HK-2 (cell line): Measurements from ENCODE around the gene KRT80.
A peak's percentile ranks its signal among the peaks of the same experiment; 100 is the strongest.

Source experiments
- DNase-seq: peaks from one replicate; pipeline ENCODE4 v3.0.0-alpha.2; 2018; ENCODE audit not compliant: unreplicated experiment

The KRT80 gene

DNA sequence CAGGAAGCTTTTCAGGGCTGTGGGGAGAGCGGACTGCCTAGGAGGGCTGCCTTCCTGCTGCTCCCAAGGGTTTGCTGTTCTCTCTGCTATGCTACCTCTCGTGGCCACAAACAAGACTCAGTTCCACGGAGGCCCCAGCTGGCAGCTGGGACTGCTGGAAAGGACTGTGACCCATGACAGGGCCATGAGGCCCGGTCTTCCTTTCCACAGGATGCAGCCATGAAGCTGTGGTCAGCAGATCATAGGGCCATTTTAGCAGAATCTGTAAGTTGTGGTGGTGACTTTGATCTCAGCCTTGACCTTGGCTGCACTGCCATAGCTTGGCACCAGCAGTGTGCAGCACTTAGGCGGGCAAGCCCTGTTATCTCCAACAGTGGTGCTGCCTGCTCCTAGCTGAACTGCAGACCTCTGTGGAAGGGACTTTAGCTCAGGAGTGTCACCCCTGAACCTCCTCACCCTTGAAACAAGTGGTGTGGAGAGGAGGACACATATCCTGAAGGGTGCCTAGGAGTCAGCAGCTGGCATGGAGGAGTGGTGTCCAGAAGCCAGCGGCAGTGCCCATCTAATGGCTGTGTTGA is 12.3 kb downstream of the KRT80 start:
- DNase-seq = no peak

DNA sequence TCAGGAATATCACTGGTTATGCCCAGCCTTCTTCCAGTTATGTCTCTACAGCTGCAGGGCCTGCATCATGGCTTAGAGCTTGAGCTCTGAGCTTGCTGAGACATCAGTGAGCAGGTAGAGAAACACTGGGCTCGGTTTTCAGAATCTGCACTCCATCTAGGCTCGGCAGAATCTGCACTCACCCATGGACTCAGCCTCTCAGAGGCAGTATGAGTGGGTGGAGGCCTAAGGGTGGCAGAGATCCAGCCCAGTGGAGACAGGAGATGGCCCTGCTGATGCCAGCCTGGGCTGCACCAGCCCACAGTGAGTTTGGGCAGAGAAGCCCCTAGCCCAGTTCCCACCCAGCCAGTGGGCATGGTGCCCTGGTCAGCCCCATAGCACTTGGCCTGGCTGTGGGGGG is 12.8 kb downstream of the KRT80 start:
- DNase-seq = no peak

DNA sequence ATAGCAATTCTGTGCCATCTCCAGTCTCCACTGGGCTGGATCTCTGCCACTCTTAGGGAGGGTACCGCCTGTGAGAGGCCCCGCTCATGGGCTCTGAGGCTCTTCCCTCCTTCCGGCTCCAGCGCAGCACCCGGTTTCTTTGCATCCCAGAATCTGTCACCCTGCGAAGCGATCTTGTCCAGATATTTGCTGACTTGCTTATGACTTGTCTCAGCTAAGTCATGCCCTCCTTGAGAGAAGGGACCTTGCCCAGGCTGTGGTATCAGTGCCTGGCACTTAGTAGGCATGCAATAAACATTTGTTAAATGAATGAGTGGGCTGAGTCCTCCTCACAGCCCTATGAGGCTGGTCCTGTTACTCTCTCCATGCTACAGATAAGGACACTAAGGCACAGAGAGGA is 13.4 kb downstream of the KRT80 start:
- DNase-seq = no peak

DNA sequence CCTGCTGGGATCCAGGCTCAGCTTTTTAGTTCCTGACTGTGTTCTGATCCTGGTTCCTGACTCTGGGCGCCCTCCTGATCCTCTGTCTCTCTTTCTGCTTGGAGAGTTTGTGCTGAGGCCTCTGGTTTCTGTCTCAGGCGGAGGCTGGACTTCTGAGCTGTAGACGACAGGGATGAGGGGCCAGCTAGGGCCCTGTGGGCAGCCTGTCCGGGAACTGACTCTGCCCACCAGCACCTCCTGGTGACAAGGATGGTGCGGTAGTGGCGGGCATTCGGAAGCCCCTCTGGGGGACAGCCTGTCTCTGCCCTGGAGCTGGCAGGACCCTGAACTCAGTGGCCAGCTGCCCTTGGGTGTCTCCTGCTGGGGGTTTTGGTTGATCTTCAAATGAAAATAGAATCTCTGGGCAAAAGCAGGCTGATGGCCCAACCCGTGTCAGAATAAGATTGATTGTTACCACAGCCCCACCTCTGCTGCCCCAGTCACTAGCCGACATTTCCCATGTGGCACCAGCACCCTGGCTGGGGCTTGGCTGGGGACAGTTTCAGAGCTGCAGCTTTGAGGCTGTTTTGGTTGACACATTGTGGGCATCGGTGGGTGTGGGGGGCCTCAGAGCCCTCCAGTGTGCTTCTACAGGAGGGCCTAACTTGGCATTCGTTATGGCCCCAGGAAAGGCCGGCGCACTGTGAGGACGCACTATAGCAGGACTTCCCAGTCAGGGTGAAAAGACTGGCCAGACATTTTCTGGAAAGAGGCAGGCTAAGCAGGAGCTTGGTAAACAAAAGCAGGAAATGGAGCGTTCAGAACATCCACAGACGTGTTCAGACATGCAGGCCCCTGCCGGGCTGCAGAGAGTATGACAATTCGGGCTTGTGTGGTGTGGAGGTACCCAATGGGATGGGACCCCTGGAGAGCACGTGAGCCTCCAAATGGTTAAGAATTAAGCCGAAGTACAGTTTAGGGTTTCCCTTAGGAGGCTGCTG is 16.2 kb downstream of the KRT80 start:
- DNase-seq = no peak

DNA sequence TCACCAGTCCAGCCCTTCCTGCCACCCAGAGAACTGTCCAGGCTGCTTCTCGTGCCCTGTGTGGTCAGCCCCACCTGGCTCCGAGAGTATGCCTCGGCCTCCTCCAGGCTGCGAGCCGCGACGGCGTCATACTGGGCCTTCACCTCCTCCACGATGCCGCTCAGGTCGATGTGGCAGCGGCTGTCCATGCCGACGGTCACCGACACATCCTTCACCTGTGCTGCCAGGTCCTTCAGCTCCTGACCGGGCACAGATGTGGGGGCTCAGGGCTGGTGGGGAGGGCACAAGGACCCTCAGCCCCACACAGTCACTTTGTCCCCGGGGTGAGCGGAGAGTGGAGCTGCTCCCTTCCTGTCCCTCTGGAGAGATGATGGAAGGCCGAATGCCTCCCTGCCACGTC is 18.3 kb downstream of the KRT80 start:
- no peak for DNase-seq

DNA sequence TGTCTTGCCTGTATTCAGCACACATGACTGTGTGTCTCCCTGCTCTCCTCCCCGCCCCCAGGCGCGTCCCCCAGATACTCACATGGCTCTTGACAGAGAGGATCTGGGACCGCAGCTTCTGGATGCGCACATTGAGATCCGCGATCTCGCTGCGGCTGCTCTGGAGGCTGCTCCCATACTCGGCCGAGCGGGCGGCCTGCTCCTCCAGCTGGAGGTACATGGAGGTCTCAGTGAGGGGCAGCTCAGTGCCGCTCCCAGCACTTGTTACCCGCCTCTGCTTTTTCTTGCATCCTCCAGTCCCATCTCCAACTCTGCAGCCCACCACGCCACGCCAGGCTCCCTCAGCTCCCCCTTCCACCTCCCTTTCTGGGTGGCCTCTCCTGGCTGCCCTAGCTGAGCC is 18.9 kb downstream of the KRT80 start:
- DNase-seq = no peak

DNA sequence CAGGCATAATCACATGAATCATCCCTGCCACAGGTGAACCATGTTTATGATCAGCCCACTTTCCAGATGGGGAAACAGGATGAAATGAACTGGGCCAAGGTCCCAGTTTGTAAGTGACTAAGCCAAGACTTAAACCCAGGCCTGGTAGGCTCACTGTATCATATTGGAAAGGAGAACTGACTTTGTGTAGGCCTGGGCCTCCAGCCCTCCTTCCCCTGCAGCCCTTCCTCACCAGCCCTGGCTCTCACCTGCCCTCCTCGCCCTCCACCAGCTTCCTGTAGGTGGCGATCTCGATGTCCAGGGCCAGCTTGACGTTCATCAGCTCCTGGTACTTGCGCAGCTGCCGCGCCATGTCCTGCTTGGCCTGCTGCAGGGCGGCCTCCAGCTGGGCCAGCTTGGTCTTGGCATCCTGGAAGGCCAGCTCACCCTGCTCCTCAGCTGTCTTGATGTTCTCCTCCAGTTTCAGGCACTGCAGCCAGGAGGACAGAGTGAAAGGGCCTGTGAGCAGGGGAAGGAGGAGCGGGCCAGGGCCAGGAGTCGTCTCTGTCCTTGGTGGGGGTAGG is 19.8 kb downstream of the KRT80 start:
- DNase-seq = no peak

DNA sequence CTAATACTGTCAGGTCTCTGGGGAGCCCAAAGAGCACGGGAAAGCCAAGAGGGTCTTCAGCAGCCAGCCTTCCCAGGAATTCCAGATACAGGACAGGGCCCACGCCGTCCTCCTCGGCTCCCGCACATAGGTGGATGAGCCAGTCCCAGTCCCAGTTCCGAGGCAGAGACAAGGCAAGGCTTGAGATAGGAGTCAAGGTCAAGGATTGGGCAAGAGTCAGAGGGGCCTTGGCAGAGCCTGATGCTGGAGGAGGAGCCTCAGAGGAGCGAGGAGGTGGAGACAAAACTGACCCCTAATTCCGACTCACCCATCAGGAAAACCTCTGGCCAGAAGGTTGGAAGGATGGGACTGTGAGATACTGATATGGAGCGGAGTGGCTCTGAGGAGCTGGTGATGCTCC is 21.0 kb downstream of the KRT80 start:
- DNase-seq = no peak

DNA sequence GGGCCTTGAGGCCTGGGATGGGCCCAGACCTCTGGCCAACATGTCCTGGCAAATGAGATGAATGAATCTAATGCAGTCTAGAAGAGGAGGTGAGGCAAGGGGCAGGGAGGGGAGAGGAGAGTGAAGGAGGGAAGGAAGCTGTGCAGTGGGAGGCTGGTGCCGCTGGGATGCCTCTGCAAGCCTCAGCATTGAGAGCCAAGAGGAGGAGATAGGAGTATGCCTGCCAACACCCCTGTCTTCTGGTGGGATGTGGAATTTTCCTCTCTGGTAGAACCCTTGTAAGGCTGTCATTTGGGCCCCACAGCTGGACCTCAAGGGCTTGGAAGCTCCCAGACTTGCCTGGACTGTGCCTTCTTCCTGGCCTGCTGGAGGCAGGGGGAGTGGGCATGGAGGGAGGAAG is 21.9 kb downstream of the KRT80 start:
- DNase-seq = no peak

DNA sequence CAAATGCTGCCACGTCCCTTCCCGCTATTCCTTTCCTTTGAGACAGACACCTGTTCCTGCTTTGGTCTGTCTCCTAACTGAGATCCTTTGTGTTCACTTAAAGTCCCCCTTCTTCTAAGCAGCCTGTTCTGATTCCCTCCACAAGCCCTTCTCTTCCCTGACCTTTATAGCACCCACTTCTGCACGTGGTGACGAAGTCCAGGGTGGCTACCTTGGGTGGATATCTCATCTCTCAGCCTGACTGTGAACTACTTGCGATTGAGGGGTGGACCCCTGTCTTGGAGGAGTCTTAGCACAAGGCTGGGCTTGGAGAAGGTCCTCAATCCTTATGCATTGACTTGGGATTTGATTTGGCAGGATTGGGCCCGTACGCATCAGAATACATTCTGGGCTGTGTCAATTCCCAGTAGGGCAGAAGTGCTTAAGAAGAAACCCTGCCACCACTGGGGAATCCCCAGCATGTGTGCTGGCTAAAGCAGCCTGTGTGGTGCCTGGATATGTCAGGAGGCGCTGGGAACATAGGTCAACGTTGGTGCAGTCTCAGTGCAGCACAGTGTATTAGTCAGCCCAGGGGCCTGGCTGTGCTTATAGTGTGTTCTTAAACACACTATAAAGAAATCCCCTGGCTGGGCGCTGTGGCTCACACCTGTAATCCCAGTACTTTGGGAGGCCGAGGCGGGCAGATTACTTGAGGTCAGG is 23.6 kb downstream of the KRT80 start:
- peak; percentile 64 for DNase-seq

DNA sequence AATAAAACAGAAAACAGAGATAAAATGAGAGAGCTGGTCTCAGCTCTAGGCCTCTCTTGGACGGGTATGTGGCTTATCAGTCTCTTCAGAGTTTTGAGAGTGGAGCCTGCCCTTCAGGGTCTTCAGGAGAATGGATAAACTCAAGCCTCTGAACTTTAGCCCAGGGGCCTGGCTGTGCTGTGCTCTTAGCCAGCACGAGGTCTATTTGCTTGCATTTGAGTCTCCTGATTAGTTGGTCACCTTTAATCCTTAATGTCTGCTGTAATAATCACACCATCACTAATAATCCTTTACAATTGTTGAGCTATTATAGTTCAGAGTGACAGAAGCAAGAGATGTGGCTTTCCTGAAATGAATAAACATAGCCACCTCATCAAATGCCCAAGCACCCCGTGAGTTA is 24.3 kb downstream of the KRT80 start:
- no peak for DNase-seq

DNA sequence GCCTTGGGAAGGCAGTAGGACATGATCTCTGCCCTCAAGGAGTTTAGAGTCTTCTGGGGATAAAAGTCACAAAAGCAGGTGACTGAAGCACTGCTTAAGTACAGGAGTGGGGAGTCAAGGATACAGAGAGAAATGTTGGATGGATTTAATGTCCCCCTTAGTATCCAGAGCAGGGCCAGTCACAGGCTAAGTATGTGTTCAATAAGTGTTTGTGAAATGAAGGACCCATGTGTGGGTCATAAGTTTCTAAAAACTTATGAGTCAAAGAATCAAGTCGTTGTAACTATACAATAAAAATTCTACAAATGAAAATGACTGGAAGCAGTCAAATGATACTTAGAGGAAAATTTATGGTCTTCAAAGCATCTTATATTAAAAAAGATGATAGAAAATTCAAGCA is 25.1 kb downstream of the KRT80 start:
- DNase-seq = no peak

DNA sequence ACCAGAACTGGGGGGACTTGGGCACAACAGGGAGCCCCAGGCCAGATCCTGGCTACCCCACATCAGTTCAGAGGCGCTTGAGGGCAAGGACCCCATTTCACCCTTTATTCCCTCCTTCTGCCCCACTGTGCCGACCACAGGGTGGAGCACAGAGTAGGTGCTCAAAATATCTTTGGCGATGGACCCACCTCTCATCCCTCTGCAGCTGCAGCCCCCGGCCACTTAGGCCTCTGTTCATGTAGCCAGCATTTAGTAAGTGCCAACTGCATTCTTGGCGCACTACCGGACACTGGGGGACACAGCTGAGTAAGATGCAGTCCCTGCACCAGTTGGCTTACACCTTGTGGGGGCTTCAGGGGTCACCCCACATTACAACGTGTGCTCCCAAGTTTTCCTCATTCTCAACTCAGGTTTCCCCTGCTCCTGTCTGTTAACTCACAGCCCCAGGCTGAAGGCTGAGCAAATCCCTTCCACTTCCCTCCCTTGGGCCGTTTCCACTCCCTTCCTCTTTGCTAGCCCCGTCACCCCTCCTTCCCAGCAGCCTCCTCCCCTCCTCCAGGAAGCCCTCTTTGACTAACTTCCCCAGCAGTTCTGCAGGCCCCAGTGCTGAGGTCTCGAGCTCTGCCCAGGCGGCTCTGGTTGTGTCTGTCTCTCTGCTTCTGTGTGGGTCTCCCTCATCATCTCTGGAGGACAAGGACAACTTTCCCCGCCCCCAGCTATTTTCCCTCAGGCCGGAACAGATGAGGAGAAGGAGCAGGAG is 26.5 kb downstream of the KRT80 start:
- DNase-seq = no peak

DNA sequence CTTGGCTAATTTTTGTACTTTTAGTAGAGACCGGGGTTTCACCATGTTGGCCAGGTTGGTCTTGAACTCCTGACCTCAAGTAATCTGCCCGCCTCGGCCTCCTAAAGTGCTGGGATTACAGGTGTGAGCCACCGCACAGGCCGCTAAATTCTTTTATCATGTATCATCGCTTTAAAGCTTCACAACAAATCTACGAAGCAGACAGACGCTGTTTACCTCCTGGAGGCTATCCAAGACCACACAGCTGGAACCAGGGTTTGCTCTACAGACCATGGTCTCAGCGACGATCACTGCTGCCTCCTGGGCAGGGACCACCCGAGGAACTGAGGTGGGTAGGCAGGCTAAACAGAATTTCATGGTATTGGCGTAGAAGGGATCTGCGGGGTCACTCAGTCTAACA is 27.2 kb downstream of the KRT80 start:
- DNase-seq = no peak

DNA sequence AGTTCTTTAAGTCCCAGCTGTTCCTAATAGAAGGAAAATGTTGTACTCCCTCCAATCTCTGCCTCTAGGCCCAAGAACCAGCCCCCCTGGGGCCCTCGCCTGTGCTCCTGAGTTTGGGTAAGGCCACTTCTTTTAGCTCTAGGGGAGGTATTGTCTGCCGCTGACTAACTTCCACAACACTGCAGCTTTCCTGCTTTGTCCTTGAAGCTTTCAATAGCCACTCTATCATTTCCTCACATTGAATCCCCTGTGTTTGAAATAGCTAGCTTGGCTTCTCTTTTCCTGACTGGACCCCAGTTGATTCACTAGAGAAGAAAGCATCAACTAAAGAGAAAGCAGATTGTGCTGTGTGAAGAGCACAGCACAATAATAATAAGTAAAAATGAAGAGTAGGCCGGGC is 28.8 kb downstream of the KRT80 start:
- no peak for DNase-seq

DNA sequence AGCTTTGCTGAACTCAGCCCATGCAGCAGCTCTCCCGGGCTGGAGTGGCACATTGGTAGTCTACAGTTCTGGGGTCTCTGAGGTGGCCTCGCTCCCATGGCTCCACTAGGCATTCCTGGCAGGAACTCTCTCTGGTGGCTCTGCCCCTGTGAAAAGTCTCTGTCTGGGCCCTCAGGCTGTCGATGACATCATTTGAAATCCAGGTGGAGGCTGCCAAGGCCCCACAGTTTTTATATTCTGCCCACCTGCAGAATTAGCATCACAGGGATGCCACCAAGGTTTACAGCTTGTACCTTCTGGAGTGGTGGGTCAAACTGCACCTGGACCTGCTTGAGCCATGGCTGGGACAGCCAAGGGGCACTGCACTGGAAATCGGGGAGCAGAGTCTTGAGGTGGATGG is 31.6 kb downstream of the KRT80 start:
- no peak for DNase-seq

DNA sequence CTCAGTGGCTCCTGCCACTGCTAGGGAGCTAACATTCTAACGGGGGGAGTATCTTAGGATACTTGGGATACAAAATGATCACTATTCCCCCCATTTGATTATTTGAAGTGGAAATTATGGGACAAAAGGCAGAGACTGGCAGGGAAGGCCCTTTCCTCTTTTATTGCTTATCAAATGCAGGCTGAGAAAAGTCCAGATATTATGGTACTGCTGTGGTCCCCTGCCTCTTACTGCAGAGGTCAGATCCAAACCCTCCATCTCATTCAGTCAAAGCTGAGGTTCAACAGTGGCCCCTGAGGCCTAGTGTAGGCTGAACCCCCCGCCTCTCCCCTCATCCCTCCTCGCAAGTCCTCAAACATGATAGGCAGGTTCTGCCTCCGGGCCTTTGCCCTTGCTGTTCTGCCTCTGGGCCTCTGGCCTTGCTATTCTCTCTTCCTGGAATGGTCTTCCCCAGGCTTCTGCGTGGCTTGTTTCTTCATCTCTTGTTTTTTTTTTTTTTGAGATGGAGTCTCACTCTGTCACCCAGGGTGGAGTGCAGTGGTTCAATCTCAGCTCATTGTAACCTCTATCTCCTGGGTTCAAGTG is 34.2 kb downstream of the KRT80 start:
- no peak for DNase-seq

DNA sequence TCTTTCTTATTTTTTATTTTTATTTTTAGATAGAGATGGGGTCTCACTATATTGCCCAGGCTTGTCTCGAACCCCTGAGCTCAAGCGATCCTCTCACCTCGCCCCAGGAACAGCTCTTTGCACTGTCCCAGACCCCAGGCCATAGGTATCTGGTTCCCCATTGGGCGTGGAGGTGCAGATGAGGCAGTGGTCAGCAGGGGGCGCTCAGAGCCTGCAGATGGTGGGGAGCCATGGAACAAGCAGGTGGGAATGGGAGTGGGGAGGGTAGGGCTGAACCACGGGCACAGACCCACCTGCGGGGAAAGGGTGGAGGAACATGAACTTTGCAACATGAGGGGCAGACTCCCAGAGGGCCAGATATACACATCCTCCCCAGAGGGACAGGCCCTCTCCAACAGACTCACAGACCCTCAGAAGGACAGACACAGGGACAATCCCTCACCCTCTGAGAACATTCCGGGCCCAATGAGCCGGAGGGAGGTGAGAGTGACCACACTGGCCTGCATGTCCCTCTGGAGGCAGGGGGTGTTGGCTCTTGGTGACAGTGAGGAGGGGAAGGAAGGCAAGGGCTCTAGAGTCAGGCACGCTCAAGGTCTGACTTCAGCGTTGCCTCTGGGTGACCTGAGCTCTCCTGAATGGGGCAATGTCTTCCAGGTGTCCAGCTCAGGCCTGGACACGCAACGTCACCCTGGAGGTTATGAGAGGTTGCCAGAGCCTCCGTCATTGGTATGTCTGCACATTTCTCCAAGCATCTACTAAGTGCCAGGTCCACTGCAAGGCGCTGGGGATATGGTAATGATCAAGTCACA is 34.9 kb downstream of the KRT80 start:
- DNase-seq = peak; percentile 83

DNA sequence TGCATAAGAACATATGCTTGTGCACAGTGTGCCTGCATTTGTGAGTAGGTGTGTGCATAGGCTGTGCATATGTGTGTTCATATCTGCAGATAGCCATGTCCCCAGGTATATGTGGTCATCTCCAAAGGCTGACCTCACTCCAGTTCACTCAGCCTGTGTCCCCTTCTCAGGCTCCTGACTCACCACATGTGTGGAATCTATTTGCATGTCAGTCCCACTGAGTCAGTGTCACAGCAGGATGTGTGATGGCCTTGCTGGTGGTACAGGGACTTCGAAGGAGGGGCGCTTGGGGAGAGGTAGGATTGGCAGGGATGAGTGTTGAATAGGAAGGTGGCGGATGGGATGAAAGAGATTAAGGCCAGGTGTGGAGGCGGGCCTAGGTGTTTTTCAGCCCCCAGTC is 35.5 kb downstream of the KRT80 start:
- DNase-seq = peak; percentile 57

DNA sequence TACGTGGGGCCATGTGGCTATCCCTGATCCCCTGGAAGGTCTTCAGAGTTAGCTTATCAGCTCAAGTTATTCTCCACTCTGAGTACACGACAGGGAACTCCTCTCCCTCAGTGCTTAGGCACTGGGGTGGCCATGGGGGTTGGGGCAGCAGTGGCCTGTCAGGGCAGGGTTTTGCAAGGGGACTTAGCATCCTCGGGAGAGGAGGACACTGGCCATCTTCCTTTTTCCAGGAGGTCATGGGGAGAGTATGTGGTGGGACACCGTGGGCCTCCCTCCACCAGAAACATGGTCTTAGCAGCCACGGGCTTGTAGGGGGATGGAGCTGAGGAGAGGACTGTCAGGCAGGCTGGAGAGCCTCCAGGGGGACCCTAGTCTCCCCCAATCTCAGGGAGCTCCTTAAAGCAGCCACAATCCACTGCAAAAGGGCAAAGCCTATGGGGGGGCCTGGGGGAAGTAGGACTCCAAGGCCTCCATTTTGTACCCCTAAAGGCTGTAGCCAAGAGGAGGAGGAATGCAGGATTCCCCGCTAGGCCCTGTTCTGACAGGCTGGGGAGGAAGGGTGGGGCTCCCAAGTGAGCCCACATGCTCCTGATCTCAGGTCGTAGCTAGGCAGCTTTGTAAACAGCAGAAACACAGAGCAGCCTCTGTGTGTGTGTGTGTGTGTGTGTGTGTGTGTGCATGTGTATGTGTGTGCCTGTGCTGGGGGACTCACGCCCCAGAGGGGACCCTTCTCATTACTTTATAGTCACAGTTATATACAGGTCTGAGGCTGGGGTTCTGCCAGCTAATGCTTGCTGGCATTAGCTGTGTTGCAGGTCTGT is 36.6 kb downstream of the KRT80 start:
- DNase-seq = no peak
